HepG2 (cell line): ENCODE data around the gene MPIG6B. TPM values are rescaled to one million over a fixed set of nuclear protein-coding genes. Genes with fewer than 3 reads are reported as not detected.

Source experiments
- FOXA1 ChIP-seq, 2 experiments: fragments of 450-650 bp in 1 of 2; sonication (generic) in 1 of 2; formaldehyde crosslinking in 1 of 2; IDR thresholded peaks; 2 replicates each; pipeline versions ENCODE4 v1.4.0 to v1.6.1; 2016 to 2020; ENCODE audit warnings: missing genetic modification reagents in 1 of 2
- HMG20B ChIP-seq: conservative IDR thresholded peaks from 2 replicates; pipeline ENCODE4 v1.6.1; 2016; ENCODE audit warnings: missing genetic modification reagents, missing compliant biosample characterization
- ISX ChIP-seq: sonication (generic); formaldehyde crosslinking; conservative IDR thresholded peaks from 2 replicates; pipeline ENCODE4 v1.5.0; 2020; ENCODE audit warnings: missing genetic modification reagents
- LCORL ChIP-seq, 2 experiments: fragments of 450-650 bp in 1 of 2; sonication (generic) in 1 of 2; formaldehyde crosslinking in 1 of 2; IDR thresholded peaks; 2 replicates each; pipeline versions ENCODE4 v1.5.0 to v1.6.1; 2017 to 2020; ENCODE audit warnings: antibody characterized with exemption in 1 of 2, missing genetic modification reagents in 1 of 2
- NFE2L2 ChIP-seq: fragments of 150-350 bp; IDR thresholded peaks from 2 replicates; pipeline ENCODE4 v1.6.1; 2014; ENCODE audit warnings: low read length
- RELA ChIP-seq: sonication (generic); formaldehyde crosslinking; IDR thresholded peaks from 2 replicates; pipeline ENCODE4 v1.4.0; 2020; ENCODE audit warnings: missing genetic modification reagents
- REXO4 ChIP-seq: sonication (generic); formaldehyde crosslinking; IDR thresholded peaks from 2 replicates; pipeline ENCODE4 v1.8.0; 2022; ENCODE audit warnings: missing genetic modification reagents, mild to moderate bottlenecking, borderline replicate concordance
- TCF7L2 ChIP-seq: IDR thresholded peaks from 2 replicates; pipeline ENCODE4 v1.6.1; 2011; ENCODE audit warnings: mild to moderate bottlenecking, low read depth, low read length, moderate library complexity
- TSC22D2 ChIP-seq: sonication (generic); formaldehyde crosslinking; IDR thresholded peaks from 2 replicates; pipeline ENCODE4 v1.5.1; 2020; ENCODE audit warnings: missing genetic modification reagents, mild to moderate bottlenecking, borderline replicate concordance
- ZFP36 ChIP-seq: fragments of 150-350 bp; IDR thresholded peaks from 2 replicates; pipeline ENCODE4 v1.6.1; 2018; ENCODE audit warnings: borderline replicate concordance, low read length, low read depth; ENCODE audit not compliant: partially characterized antibody
- ZFX ChIP-seq: sonication (generic); formaldehyde crosslinking; IDR thresholded peaks from 2 replicates; pipeline ENCODE4 v1.4.0; 2020; ENCODE audit warnings: mild to moderate bottlenecking, low read depth, missing genetic modification reagents, moderate library complexity
- ZMYM4 ChIP-seq: sonication (generic); formaldehyde crosslinking; IDR thresholded peaks from 2 replicates; pipeline ENCODE4 v1.8.1; 2023; ENCODE audit warnings: mild to moderate bottlenecking, missing genetic modification reagents
- ZNF101 ChIP-seq: sonication (generic); formaldehyde crosslinking; IDR thresholded peaks from 2 replicates; pipeline ENCODE4 v1.4.0; 2020; ENCODE audit warnings: mild to moderate bottlenecking, low read depth, missing genetic modification reagents, borderline replicate concordance
- ZNF350 ChIP-seq: sonication (generic); formaldehyde crosslinking; IDR thresholded peaks from 2 replicates; pipeline ENCODE4 v1.4.0; 2020; ENCODE audit warnings: mild to moderate bottlenecking, low read depth, missing genetic modification reagents, borderline replicate concordance
- ZNF484 ChIP-seq: sonication (generic); formaldehyde crosslinking; IDR thresholded peaks from 2 replicates; pipeline ENCODE4 v1.5.1; 2020; ENCODE audit warnings: mild to moderate bottlenecking, low read depth, missing genetic modification reagents, borderline replicate concordance
- ZNF552 ChIP-seq: sonication (generic); formaldehyde crosslinking; IDR thresholded peaks from 2 replicates; pipeline ENCODE4 v1.9.0; 2022; ENCODE audit warnings: missing genetic modification reagents, mild to moderate bottlenecking, borderline replicate concordance
- ZNF703 ChIP-seq: sonication (generic); formaldehyde crosslinking; IDR thresholded peaks from 2 replicates; pipeline ENCODE4 v1.5.1; 2020; ENCODE audit warnings: missing genetic modification reagents, mild to moderate bottlenecking, moderate library complexity, borderline replicate concordance
- ZNF75D ChIP-seq: sonication (generic); formaldehyde crosslinking; IDR thresholded peaks from 2 replicates; pipeline ENCODE4 v1.8.1; 2023; ENCODE audit warnings: missing genetic modification reagents, mild to moderate bottlenecking, borderline replicate concordance
- ZNF780A ChIP-seq: sonication (generic); formaldehyde crosslinking; IDR thresholded peaks from 2 replicates; pipeline ENCODE4 v1.8.0; 2022; ENCODE audit warnings: mild to moderate bottlenecking, missing genetic modification reagents, moderate library complexity
- polyA plus RNA-seq, 8 experiments: library from polyadenylated mRNA; depleted of rRNA in 3 of 8; stranded (reverse) in 7 of 8; unstranded in 1 of 8; fragments of >200 nt; fragmentation: Illumina TruSeq in 4 of 8; extraction: Trizol in 4 of 8; gene quantifications; 2 replicates each; pipeline versions ENCODE4 v1.2.1 to v1.2.3, GENCODE V29; 2011 to 2016; ENCODE audit warnings: low read depth in 4 of 8, missing spikeins in 1 of 8, mixed read lengths in 1 of 8; ENCODE audit not compliant: insufficient read depth in 1 of 8
- total RNA-seq, 5 experiments: library from RNA; depleted of rRNA; stranded (reverse); fragments of >200 nt; fragmentation: Illumina TruSeq; extraction: Trizol; gene quantifications; 2 replicates each; pipeline ENCODE4 v1.2.3, GENCODE V29; 2016; ENCODE audit warnings: low read depth in 1 of 5
- TF ChIP-seq, protein P1 (sequence below): sonication (generic); formaldehyde crosslinking; IDR thresholded peaks from 2 replicates; pipeline ENCODE4 v1.9.0; 2021; ENCODE audit warnings: missing genetic modification reagents, borderline replicate concordance
- TF ChIP-seq, protein P2 (sequence below): sonication (generic); formaldehyde crosslinking; IDR thresholded peaks from 2 replicates; pipeline ENCODE4 v1.4.0; 2020; ENCODE audit warnings: missing genetic modification reagents, borderline replicate concordance
- TF ChIP-seq, protein P3 (sequence below): sonication (generic); formaldehyde crosslinking; IDR thresholded peaks from 2 replicates; pipeline ENCODE4 v1.8.1; 2022; ENCODE audit warnings: low read depth, mild to moderate bottlenecking, missing genetic modification reagents

MPIG6B gene
- total and polyA plus RNA-seq, 2 of the 13 experiments (the other 11 are each of a cell fraction or from before 2014, with no cell fraction given), result not detected

DNA sequence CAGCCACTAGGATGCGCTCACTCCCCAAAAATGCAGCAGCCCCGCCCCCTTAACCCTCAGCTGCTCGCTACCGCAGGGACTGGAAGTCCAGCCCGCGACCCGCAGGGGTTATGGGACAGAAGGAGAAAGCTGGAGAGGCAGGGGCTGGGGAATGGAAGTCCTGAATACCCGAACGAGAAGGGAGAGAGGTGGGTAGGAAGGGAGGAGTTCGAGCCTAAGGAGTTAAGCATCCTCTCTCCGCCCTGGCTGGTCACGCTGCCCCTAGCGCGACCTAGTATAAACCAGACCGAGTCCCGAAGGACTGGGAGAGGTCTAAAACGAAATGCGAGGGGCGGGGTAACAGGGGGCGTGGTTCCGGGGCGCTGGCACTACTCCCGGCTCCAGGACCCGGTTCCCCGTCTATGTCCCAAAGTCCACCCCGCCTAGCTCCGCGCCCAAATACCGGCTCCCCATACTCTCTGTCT, 6.4 kb downstream of the MPIG6B start (continued):
- TF ChIP-seq HMG20B (CRISPR knock-in tag) (0 out of 2 replicates have a peak, but pooled peaks have one; percentile 37), ZFP36 (peak; percentile 15), ZNF703 (CRISPR knock-in tag) (no peak), RELA (CRISPR knock-in tag) (peak; percentile 65; the same call in 1 of the 2 replicates), ZNF780A (CRISPR knock-in tag) (no peak), ZNF350 (CRISPR knock-in tag) (peak; percentile 61; the same call in 1 of the 2 replicates), ZFX (CRISPR knock-in tag) (no peak), REXO4 (CRISPR knock-in tag) (no peak), ZNF75D (CRISPR knock-in tag) (0 out of 2 replicates have a peak, but pooled peaks have one; percentile 66), FOXA1 (IDR thresholded peaks at IDR 0.05) (no peak), FOXA1 (CRISPR knock-in tag; IDR thresholded peaks at IDR 0.05) (no peak; the same call in 1 of the 2 replicates), LCORL (IDR thresholded peaks at IDR 0.05) (no peak), LCORL (CRISPR knock-in tag; IDR thresholded peaks at IDR 0.05) (peak; percentile 78; the same call in 1 of the 2 replicates), ZNF484 (CRISPR knock-in tag) (0 out of 2 replicates have a peak, but pooled peaks have one; percentile 7), TCF7L2 (no peak), ISX (no peak), TSC22D2 (CRISPR knock-in tag) (peak; percentile 94; the same call in 1 of the 2 replicates), ZNF101 (CRISPR knock-in tag) (no peak), NFE2L2 (no peak), ZNF552 (CRISPR knock-in tag) (no peak), ZMYM4 (CRISPR knock-in tag) (peak; percentile 32; the same call in 1 of the 2 replicates)
- TF ChIP-seq, protein P1, sequence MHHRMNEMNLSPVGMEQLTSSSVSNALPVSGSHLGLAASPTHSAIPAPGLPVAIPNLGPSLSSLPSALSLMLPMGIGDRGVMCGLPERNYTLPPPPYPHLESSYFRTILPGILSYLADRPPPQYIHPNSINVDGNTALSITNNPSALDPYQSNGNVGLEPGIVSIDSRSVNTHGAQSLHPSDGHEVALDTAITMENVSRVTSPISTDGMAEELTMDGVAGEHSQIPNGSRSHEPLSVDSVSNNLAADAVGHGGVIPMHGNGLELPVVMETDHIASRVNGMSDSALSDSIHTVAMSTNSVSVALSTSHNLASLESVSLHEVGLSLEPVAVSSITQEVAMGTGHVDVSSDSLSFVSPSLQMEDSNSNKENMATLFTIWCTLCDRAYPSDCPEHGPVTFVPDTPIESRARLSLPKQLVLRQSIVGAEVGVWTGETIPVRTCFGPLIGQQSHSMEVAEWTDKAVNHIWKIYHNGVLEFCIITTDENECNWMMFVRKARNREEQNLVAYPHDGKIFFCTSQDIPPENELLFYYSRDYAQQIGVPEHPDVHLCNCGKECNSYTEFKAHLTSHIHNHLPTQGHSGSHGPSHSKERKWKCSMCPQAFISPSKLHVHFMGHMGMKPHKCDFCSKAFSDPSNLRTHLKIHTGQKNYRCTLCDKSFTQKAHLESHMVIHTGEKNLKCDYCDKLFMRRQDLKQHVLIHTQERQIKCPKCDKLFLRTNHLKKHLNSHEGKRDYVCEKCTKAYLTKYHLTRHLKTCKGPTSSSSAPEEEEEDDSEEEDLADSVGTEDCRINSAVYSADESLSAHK (CRISPR knock-in tag), result no peak; the same call in 1 of the 2 replicates
- TF ChIP-seq, protein P2, sequence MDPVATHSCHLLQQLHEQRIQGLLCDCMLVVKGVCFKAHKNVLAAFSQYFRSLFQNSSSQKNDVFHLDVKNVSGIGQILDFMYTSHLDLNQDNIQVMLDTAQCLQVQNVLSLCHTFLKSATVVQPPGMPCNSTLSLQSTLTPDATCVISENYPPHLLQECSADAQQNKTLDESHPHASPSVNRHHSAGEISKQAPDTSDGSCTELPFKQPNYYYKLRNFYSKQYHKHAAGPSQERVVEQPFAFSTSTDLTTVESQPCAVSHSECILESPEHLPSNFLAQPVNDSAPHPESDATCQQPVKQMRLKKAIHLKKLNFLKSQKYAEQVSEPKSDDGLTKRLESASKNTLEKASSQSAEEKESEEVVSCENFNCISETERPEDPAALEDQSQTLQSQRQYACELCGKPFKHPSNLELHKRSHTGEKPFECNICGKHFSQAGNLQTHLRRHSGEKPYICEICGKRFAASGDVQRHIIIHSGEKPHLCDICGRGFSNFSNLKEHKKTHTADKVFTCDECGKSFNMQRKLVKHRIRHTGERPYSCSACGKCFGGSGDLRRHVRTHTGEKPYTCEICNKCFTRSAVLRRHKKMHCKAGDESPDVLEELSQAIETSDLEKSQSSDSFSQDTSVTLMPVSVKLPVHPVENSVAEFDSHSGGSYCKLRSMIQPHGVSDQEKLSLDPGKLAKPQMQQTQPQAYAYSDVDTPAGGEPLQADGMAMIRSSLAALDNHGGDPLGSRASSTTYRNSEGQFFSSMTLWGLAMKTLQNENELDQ, result no peak
- TF ChIP-seq, protein P3, sequence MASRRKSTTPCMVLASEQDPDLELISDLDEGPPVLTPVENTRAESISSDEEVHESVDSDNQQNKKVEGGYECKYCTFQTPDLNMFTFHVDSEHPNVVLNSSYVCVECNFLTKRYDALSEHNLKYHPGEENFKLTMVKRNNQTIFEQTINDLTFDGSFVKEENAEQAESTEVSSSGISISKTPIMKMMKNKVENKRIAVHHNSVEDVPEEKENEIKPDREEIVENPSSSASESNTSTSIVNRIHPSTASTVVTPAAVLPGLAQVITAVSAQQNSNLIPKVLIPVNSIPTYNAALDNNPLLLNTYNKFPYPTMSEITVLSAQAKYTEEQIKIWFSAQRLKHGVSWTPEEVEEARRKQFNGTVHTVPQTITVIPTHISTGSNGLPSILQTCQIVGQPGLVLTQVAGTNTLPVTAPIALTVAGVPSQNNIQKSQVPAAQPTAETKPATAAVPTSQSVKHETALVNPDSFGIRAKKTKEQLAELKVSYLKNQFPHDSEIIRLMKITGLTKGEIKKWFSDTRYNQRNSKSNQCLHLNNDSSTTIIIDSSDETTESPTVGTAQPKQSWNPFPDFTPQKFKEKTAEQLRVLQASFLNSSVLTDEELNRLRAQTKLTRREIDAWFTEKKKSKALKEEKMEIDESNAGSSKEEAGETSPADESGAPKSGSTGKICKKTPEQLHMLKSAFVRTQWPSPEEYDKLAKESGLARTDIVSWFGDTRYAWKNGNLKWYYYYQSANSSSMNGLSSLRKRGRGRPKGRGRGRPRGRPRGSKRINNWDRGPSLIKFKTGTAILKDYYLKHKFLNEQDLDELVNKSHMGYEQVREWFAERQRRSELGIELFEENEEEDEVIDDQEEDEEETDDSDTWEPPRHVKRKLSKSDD (CRISPR knock-in tag), result no peak
